Vagina (tissue), 2 donors: ENCODE data around the gene RIC1.

ENCODE experiments used
- POLR2A ChIP-seq, 2 donors: fragments of 450-650 bp; IDR thresholded peaks; one replicate each; pipeline ENCODE4 v1.6.1; 2017; ENCODE audit warnings: antibody characterized with exemption in 2 of 2, mild to moderate bottlenecking in 2 of 2, moderate library complexity in 2 of 2
- POLR2AphosphoS5 ChIP-seq, 2 donors: sonication (generic); formaldehyde crosslinking; IDR thresholded peaks; one replicate each; pipeline ENCODE4 v1.9.0; 2017; ENCODE audit warnings: antibody characterized with exemption in 2 of 2, mild to moderate bottlenecking in 2 of 2, low read depth in 1 of 2; ENCODE audit not compliant: insufficient read depth in 1 of 2
- TF ChIP-seq, protein P1 (sequence below), 3 experiments: fragments of 450-650 bp in 2 of 3; fragments of 200-600 bp in 1 of 3; sonication (generic) in 1 of 3; IDR thresholded peaks; one replicate each; pipeline ENCODE4 v1.5.1; 2017 to 2019; ENCODE audit warnings: antibody characterized with exemption in 3 of 3, mild to moderate bottlenecking in 2 of 3, moderate library complexity in 2 of 3

DNA sequence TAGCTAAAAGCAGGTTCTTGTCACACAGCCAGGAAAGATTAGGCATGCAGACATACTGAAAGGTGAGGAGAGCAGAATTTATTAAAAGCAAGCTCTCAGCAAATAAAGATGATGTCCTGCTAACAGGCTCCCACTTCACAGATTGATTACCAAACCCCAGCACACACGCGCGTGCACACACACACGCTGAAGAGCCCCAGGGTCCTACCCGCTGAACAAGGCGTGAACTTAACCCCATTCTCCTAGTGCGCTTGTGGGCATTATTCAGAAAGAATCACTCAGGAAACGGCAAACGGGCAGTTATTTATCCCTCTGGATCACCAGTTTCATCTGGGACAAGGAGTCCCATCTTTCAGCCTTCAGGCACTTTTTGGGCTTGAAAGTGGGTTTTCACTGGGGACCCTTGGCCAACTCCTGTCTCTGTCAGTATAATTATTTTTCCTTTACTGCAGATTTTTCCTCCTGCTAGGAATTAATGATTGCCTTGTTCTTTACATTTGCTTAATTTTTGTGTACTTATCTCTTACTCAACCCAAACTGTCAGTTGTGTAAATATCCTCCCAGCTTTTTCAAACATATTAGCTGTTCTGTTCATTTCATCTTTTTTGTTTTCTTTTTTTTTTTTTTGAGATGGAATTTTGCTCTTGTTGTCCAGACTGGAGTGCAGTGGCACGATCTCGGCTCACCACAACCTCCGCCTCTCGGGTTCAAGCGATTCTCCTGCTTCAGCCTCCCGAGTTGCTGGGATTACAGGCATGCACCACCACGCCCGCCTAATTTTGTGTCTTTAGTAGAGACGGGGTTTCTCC lies 92.6 kb downstream of the RIC1 start:
- TF ChIP-seq, protein P1, sequence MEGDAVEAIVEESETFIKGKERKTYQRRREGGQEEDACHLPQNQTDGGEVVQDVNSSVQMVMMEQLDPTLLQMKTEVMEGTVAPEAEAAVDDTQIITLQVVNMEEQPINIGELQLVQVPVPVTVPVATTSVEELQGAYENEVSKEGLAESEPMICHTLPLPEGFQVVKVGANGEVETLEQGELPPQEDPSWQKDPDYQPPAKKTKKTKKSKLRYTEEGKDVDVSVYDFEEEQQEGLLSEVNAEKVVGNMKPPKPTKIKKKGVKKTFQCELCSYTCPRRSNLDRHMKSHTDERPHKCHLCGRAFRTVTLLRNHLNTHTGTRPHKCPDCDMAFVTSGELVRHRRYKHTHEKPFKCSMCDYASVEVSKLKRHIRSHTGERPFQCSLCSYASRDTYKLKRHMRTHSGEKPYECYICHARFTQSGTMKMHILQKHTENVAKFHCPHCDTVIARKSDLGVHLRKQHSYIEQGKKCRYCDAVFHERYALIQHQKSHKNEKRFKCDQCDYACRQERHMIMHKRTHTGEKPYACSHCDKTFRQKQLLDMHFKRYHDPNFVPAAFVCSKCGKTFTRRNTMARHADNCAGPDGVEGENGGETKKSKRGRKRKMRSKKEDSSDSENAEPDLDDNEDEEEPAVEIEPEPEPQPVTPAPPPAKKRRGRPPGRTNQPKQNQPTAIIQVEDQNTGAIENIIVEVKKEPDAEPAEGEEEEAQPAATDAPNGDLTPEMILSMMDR (IDR thresholded peaks at IDR 0.05), result no peak
- TF ChIP-seq POLR2A (IDR thresholded peaks at IDR 0.05) (no peak), POLR2AphosphoS5 (IDR thresholded peaks at IDR 0.05; ENCODE audit: insufficient read depth in 1 of 2, low read depth in 1 of 2) (no peak)
